SKM-1 (cell line): ENCODE measurements around the gene CFAP119.
A peak's percentile ranks its signal among the peaks of the same experiment; 100 is the strongest.

Experiments
- DNase-seq: peaks from one replicate; lab custom pipeline; 2025; ENCODE audit not compliant: unreplicated experiment; lab: John Stamatoyannopoulos, UW

CFAP119 gene

GRCh38 chr16:30741461-30741914, 20.4 kb downstream of the CFAP119 start:
- no peak for DNase-seq

DNA sequence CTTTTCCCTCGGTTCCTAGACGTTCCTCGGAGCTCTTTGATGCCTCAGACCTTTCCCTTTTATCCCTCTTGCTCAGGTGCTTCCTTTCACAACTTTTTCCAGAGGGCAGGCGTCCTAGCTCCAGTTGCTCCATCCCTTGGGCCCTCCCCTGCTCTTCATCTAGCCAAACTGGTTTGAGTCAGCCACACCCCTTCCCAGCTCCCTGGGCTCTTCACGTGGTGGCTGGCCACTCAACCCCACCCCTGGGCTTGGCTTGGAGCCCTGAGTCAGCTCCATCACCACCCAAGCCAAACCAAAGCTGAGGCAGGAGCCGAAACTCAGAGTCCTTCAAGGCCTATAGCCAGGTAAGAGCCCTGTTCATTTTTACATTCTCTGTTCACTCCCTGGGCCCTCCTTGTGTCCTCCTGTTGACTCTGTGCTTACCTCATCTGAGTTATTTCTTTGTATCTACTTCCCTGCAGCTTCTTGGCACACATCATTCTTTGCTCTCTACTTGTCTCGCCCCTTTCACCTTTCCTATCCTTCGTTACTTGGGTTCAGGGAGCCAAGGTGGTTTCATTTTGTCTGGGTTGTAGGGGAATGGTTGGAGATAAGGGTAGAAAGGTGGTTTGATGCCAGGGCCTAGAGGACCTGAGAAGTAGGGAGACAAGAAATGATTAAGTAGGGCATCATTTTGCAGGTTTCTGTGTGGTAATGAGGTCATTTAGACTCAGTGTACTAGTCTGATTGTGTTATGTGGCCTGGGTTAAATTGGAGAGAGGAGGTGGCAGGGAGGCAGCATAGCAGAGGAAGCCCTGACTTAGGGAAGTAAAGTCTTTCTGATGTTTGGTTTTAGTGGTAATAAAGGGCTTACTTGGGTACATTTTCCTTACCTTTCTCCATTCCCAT, 21.3 kb downstream of the CFAP119 start:
- DNase-seq = no peak

GRCh38 chr16:30738984-30739951, 22.6 kb downstream of the CFAP119 start:
- no peak for DNase-seq

DNA sequence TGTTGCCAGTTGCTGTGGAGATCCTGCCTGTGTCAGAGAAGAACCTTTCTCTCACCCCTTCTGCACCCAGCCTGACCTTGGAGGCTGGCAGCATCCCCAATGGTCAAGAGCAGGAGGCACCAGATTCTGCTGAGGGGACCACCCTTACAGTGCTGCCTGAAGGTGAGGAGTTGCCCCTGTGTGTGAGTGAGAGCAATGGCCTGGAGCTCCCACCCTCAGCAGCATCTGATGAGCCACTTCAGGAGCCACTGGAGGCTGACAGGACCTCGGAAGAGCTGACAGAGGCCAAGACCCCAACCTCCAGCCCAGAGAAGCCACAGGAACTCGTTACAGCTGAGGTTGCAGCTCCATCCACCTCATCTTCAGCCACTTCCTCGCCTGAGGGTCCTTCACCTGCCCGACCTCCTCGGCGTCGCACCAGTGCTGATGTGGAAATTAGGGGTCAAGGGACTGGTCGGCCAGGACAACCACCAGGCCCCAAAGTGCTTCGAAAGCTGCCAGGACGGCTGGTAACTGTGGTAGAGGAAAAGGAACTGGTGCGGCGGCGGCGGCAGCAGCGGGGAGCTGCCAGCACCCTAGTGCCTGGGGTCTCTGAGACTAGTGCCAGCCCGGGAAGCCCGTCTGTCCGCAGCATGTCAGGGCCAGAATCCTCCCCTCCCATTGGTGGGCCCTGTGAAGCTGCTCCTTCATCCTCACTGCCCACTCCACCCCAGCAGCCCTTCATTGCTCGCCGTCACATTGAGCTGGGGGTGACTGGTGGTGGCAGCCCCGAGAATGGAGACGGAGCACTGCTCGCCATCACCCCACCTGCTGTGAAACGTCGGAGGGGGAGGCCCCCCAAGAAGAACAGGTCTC, 23.8 kb downstream of the CFAP119 start:
- no peak for DNase-seq

DNA sequence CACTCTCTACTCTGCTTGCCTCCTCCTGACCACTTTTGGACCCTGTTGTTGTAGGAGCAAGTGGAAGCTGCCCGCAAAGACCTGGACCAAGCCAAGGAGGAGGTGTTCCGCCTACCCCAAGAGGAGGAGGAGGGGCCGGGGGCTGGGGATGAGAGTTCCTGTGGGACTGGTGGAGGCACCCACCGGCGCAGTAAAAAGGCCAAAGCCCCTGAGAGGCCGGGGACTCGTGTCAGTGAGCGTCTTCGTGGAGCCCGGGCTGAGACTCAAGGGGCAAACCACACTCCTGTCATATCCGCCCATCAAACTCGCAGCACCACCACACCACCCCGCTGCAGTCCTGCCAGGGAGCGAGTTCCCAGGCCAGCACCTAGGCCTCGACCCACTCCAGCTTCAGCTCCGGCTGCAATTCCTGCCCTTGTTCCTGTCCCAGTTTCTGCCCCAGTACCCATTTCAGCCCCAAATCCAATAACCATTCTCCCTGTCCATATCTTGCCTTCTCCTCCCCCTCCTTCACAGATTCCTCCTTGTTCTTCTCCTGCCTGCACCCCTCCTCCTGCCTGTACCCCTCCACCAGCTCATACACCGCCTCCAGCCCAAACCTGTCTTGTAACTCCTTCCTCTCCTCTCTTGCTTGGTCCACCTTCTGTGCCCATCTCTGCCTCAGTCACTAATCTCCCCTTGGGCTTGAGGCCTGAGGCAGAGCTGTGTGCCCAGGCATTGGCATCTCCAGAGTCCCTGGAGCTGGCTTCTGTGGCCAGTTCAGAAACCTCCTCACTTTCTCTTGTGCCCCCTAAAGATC, 24.7 kb downstream of the CFAP119 start:
- DNase-seq = no peak

DNA sequence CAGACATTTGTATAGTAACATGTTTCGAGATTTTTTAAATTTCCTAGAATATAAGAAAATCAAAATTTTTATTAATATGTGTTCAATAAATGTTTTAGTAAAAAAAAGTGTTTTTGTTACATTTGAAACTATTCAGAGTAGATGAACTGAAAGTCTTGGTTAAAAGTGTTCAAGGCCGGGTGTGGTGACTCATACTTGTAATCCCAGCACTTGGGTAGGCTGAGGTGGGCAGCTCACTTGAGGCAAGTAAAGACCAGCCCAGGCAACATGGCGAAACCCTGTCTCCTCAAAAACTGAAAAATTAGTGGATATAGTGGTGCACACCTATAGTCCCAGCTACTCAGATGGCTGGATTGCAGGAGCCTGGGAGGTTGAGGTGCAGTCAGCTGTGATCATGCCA, 30.5 kb downstream of the CFAP119 start:
- DNase-seq = no peak

DNA sequence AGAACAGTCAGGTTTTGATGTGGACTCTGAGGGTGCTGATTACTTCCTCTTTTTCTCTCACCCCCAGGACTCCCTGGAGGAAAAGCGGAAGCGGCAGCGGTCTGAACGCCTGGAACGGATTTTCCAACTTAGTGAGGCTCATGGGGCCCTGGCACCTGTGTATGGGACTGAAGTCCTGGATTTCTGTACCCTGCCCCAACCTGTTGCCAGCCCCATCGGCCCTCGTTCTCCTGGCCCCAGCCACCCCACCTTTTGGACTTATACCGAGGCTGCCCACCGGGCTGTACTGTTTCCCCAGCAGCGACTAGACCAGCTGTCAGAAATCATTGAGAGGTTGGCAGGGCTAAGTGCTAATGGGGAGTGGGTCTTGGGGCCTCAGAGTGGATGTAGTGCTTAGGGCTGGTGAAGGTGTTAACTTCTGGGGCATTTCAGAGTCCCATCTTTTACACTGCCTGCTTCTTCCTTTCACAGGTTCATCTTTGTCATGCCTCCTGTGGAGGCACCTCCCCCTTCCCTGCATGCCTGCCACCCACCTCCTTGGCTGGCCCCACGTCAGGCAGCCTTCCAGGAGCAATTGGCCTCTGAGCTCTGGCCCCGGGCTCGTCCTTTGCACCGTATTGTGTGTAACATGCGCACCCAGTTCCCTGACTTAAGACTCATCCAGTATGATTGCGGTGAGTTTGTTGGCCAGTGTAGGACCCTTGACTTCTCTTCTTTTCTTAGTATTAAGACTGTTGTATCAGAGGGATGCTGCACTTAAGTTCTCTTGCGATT, 32.8 kb downstream of the CFAP119 start:
- DNase-seq = no peak

GRCh38 chr16:30728321-30728720, 33.5 kb downstream of the CFAP119 start:
- no peak for DNase-seq

GRCh38 chr16:30725418-30725792, 36.5 kb downstream of the CFAP119 start:
- no peak for DNase-seq

GRCh38 chr16:30724641-30725417, 37.0 kb downstream of the CFAP119 start:
- peak; percentile 57 for DNase-seq

DNA sequence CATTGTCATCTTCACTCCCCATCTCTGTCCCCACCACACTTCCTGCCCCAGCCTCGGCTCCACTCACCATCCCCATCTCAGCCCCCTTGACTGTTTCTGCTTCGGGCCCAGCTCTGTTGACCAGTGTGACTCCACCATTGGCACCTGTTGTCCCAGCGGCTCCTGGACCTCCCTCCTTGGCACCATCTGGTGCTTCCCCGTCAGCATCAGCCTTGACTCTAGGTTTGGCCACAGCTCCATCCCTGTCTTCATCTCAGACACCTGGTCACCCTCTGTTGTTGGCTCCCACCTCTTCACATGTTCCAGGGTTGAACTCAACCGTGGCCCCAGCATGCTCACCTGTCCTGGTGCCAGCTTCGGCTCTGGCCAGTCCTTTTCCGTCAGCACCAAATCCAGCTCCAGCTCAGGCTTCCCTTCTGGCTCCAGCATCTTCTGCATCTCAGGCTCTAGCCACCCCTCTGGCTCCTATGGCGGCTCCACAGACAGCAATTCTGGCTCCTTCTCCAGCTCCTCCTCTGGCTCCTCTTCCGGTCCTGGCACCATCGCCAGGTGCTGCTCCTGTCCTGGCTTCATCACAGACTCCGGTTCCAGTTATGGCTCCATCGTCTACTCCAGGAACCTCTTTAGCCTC, 38.0 kb downstream of the CFAP119 start:
- no peak for DNase-seq

GRCh38 chr16:30722916-30723315, 38.9 kb downstream of the CFAP119 start:
- no peak for DNase-seq

GRCh38 chr16:30722443-30722842, 39.4 kb downstream of the CFAP119 start:
- DNase-seq = no peak

GRCh38 chr16:30721606-30722005, 40.3 kb downstream of the CFAP119 start:
- no peak for DNase-seq

GRCh38 chr16:30721167-30721566, 40.7 kb downstream of the CFAP119 start:
- DNase-seq = no peak

DNA sequence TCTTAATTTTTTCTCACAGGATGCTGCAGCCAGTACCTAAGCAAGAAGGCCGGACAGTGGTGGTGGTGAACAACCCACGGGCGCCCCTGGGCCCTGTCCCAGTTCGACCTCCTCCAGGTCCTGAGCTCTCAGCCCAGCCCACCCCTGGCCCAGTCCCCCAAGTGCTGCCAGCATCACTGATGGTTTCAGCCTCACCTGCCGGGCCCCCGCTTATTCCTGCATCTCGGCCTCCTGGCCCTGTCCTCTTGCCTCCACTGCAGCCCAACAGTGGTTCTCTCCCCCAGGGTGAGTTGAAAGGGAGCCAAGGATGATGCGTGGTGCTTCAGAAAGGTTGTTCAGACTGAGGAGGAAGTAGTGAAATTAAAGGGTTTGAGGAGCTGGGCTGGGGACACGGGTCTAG, 41.2 kb downstream of the CFAP119 start:
- no peak for DNase-seq

DNA sequence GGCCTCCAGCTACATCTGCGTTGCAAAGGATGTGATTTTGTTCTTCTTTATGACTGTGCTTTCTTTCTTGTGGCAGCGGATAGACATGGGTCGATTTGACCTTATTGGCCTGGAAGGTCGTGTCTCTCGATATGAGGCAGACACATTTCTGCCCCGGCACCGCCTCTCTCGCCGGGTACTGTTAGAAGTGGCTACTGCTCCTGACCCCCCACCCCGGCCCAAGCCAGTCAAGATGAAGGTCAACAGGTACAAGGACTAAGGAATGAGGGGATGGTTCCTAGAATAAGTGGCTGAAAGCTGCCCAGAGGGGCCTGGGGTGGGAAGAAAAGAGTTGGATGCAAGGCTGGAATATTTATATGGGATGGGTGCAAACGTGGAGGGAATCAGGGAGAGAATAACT, 41.8 kb downstream of the CFAP119 start:
- no peak for DNase-seq
